SU-DHL-6 (cell line): ENCODE measurements around the gene CDH23.

ENCODE experiments used
- H2AFZ ChIP-seq: fragments of 200-600 bp; sonication (generic); 2 replicates; pipeline ENCODE4 v1.6.1; 2014; ENCODE audit warnings: low read depth, mild to moderate bottlenecking, moderate library complexity, mixed read lengths, antibody characterized with exemption, low read length; ENCODE audit not compliant: severe bottlenecking
- H3F3A ChIP-seq: fragments of 200-600 bp; shearing (Covaris generic); 2 replicates; pipeline ENCODE4 v1.6.0; 2016; ENCODE audit warnings: antibody characterized with exemption, mild to moderate bottlenecking; ENCODE audit not compliant: insufficient read depth
- H3K27ac ChIP-seq: fragments of 200-600 bp; sonication (generic); 2 replicates; pipeline ENCODE4 v1.5.1; 2016; ENCODE audit warnings: low read depth, mild to moderate bottlenecking, low read length, moderate library complexity, mixed read lengths
- H3K27me3 ChIP-seq: fragments of 200-600 bp; sonication (generic), shearing (Covaris generic); 2 replicates; pipeline ENCODE4 v1.6.0; 2014; ENCODE audit warnings: mild to moderate bottlenecking, low read length
- H3K36me3 ChIP-seq: fragments of 200-600 bp; sonication (generic); 2 replicates; pipeline ENCODE4 v1.6.1; 2014; ENCODE audit warnings: mild to moderate bottlenecking, low read length, mixed read lengths
- H3K4me2 ChIP-seq: fragments of 300-600, 200-600 bp; shearing (Covaris generic), sonication (generic); 2 replicates; pipeline ENCODE4 v1.6.0; 2014; ENCODE audit warnings: low read length, low read depth, mild to moderate bottlenecking; ENCODE audit not compliant: poor library complexity, severe bottlenecking
- H3K4me3 ChIP-seq: fragments of 200-600 bp; sonication (generic); 2 replicates; pipeline ENCODE4 v1.5.1; 2014; ENCODE audit warnings: antibody characterized with exemption, low read length, mild to moderate bottlenecking, mixed read lengths; ENCODE audit not compliant: insufficient read depth, poor library complexity, severe bottlenecking
- H3K79me2 ChIP-seq: fragments of 200-600 bp; sonication (generic); 2 replicates; pipeline ENCODE4 v1.6.1; 2014; ENCODE audit warnings: mild to moderate bottlenecking, low read length, moderate library complexity; ENCODE audit not compliant: insufficient read depth
- H3K9ac ChIP-seq: fragments of 200-600 bp; sonication (generic); 2 replicates; pipeline ENCODE4 v1.7.0; 2014; ENCODE audit warnings: mild to moderate bottlenecking, low read length
- H3K9me2 ChIP-seq: fragments of 200-600 bp; sonication (generic); replicated peaks from 2 replicates; pipeline ENCODE4 v1.6.1; 2014; ENCODE audit warnings: low read length; ENCODE audit not compliant: insufficient read depth
- H3K9me3 ChIP-seq: fragments of 200-600 bp; sonication (generic); 2 replicates; pipeline ENCODE4 v1.6.1; 2014; ENCODE audit warnings: low read length, mixed read lengths; ENCODE audit not compliant: insufficient read depth
- H4K20me1 ChIP-seq: fragments of 200-600 bp; sonication (generic); 2 replicates; pipeline ENCODE4 v1.6.1; 2014; ENCODE audit warnings: low read depth, mild to moderate bottlenecking, antibody characterized with exemption, low read length, moderate library complexity, mixed read lengths
- CTCF ChIP-seq: fragments of 200-600 bp; sonication (generic); IDR thresholded peaks from one replicate; pipeline ENCODE4 v1.5.1; 2017; ENCODE audit warnings: antibody characterized with exemption, mild to moderate bottlenecking, low read length, moderate library complexity; ENCODE audit not compliant: insufficient read depth, poor library complexity, severe bottlenecking
- EZH2phosphoT487 ChIP-seq: fragments of 200-600 bp; sonication (generic), shearing (Covaris generic); conservative IDR thresholded peaks from 2 replicates; pipeline ENCODE4 v1.6.1; 2018; ENCODE audit warnings: mild to moderate bottlenecking, antibody characterized with exemption, low read length, moderate library complexity, mixed read lengths

CDH23 gene

DNA sequence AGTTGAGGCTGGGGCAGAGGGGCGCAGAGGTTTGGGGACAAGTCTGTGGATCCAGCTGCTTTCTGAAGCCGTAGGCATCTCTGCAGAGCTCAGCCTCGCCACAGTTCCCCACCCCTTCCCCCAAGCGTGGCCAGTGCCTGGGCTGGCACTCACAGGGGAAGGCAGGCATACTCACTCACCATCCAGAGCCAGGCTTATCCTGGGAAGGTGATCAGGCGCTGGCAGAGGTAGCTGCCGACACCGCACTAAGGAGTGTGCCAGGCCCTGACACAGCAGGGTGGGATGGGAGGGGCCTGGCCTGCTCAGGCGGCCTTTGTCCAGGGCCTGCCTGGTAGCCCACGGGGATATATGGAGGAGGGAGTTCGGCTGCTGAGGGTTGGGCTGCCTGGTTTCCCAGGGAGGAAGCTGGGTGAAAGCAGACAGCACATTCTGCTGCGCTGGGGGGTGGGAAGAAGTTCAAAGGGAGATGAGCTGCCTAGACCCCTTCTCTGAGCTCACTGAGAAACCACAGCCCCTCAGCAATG lies 360.7 kb downstream of the CDH23 start:
- no peak overlapping the region for H2AFZ ChIP-seq
- no peaks in the 10 kb centered on the region for H4K20me1 ChIP-seq
- H3K27ac ChIP-seq: no peak overlapping the region
- H3F3A ChIP-seq: no peaks in the 10 kb centered on the region
- H3K9me3 ChIP-seq: no peaks in the 10 kb centered on the region
- H3K36me3 ChIP-seq: no peaks in the 10 kb centered on the region
- no peak for TF ChIP-seq EZH2phosphoT487
- no peak for TF ChIP-seq CTCF
- H3K4me3 ChIP-seq: no peak overlapping the region
- H3K9me2 ChIP-seq: no peaks in the 10 kb centered on the region
- H3K4me2 ChIP-seq: no peak overlapping the region
- no peaks in the 10 kb centered on the region for H3K79me2 ChIP-seq
- no peaks in the 10 kb centered on the region; the same call in 1 of the 2 replicates for H3K27me3 ChIP-seq
- H3K9ac ChIP-seq: no peak overlapping the region

- Histone ChIP-seq H3K9ac (no peak overlapping the region), H4K20me1 (no peaks in the 10 kb centered on the region), H3K27me3 (no peaks in the 10 kb centered on the region; the same call in 1 of the 2 replicates), H3K27ac (no peak overlapping the region), H3K9me3 (no peaks in the 10 kb centered on the region), H3K4me2 (no peak overlapping the region), H3K79me2 (no peaks in the 10 kb centered on the region), H3K4me3 (no peak overlapping the region), H2AFZ (no peak overlapping the region), H3K9me2 (no peaks in the 10 kb centered on the region), H3K36me3 (no peaks in the 10 kb centered on the region), H3F3A (no peaks in the 10 kb centered on the region)
- no peak for TF ChIP-seq EZH2phosphoT487
- TF ChIP-seq CTCF: no peak
Observed at GRCh38 chr10:71761105-71761511, 364.4 kb downstream of the CDH23 start.

DNA sequence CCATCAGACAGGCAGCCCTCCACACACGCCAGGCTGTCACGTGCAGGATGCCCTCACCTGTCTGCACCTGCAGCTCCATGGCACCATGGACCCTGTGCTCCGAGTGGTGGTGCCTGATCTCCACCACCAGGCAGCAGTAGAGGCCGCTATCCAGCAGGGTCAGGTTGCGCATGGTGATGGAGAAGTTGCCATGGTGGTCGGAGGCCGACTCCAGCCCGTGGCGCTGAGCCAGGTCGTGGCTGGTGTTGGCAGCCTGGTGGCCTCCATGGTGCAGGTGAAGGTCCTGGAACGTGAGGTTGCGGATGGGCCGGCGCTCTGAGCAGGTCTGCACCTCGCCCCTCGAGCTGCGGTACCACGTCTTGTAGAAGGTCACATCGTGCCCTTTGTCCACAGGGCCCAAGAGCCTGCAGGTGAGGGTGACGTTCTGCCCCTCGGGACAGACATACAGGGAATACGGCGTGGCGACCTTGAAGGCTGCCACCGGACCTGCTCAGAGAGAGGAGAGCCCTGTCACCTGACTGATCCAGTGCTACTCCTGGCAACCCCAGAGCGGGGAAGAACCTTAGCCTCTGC lies 364.9 kb downstream of the CDH23 start:
- Histone ChIP-seq H4K20me1 (no peaks in the 10 kb centered on the region), H3K36me3 (no peaks in the 10 kb centered on the region), H3F3A (no peaks in the 10 kb centered on the region), H3K9ac (no peak overlapping the region), H3K4me3 (no peak overlapping the region), H2AFZ (no peak overlapping the region), H3K79me2 (no peaks in the 10 kb centered on the region), H3K4me2 (no peak overlapping the region), H3K27me3 (no peaks in the 10 kb centered on the region; the same call in 1 of the 2 replicates), H3K9me2 (no peaks in the 10 kb centered on the region), H3K9me3 (no peaks in the 10 kb centered on the region), H3K27ac (no peak overlapping the region)
- no peak for TF ChIP-seq CTCF
- no peak for TF ChIP-seq EZH2phosphoT487
